T-cell (primary cell): ENCODE measurements around the gene ERC2. TPM values are rescaled to one million over a fixed set of nuclear protein-coding genes. Genes with fewer than 3 reads are reported as not detected.

Source experiments
- ATAC-seq, 4 experiments: fragments of 200-7000 bp in 3 of 4; fragments of 150-1000 bp in 1 of 4; cut with Tn5 transposase; replicated peaks in 1 of 4; 1 replicate in 3 of 4; 2 replicates in 1 of 4; pipeline ENCODE4 v1.10.0; 2021; ENCODE audit warnings: moderate library complexity in 3 of 4, mild to moderate bottlenecking in 2 of 4, moderate number of reproducible peaks in 1 of 4
- CTCF ChIA-PET, 2 donors: fragments of 300-600 bp; sonication (Branson Sonifier 250); formaldehyde crosslinking; loops; one replicate each; lab custom pipeline; 2022; ENCODE audit warnings: antibody characterized with exemption in 2 of 2; lab: Charles Lee
- POLR2A ChIA-PET, 2 donors: fragments of 300-600 bp; sonication (Branson Sonifier 250); formaldehyde crosslinking; loops; one replicate each; lab custom pipeline; 2022; ENCODE audit warnings: antibody characterized with exemption in 2 of 2; lab: Charles Lee
- DNase-seq, 35 experiments: peaks; one replicate each; pipeline versions ENCODE4 v3.0.0 to v3.0.0-alpha.2; 2013 to 2023
- H3K27ac ChIP-seq: one replicate; pipeline ENCODE4 v1.5.1; 2013; ENCODE audit warnings: low read length
- H3K27me3 ChIP-seq, 2 experiments: replicated peaks in 1 of 2; 1 replicate in 1 of 2; 2 replicates in 1 of 2; pipeline versions ENCODE4 v1.6.1 to v1.7.0; 2013; ENCODE audit warnings: low read length in 1 of 2, mixed read lengths in 1 of 2; ENCODE audit not compliant: control insufficient read depth in 2 of 2, insufficient read depth in 2 of 2; ENCODE audit errors: extremely low read depth in 1 of 2
- H3K36me3 ChIP-seq, 2 donors: 1 replicate in 1 of 2; 2 replicates in 1 of 2; pipeline versions ENCODE4 v1.6.1 to v1.7.0; 2013; ENCODE audit warnings: low read length in 1 of 2; ENCODE audit not compliant: control insufficient read depth in 2 of 2, insufficient read depth in 1 of 2; ENCODE audit errors: extremely low read depth in 1 of 2
- H3K4me1 ChIP-seq, 2 experiments: 1 replicate in 1 of 2; 2 replicates in 1 of 2; pipeline versions ENCODE4 v1.6.1 to v1.7.0; 2013; ENCODE audit warnings: low read length in 2 of 2, mixed read lengths in 1 of 2; ENCODE audit not compliant: insufficient read depth in 2 of 2, control insufficient read depth in 1 of 2; ENCODE audit errors: extremely low read depth in 1 of 2
- H3K4me3 ChIP-seq, 2 donors: 1 replicate in 1 of 2; 2 replicates in 1 of 2; pipeline versions ENCODE4 v1.5.1 to v1.7.0; 2013; ENCODE audit warnings: mild to moderate bottlenecking in 2 of 2, low read length in 1 of 2, moderate library complexity in 1 of 2; ENCODE audit not compliant: control insufficient read depth in 1 of 2; ENCODE audit errors: extremely low read depth in 1 of 2
- H3K9me3 ChIP-seq: 2 replicates; pipeline ENCODE4 v1.7.0; 2013
- H3K27ac Mint-ChIP-seq, 2 donors: one replicate each; pipeline ENCODE4 v1.8.0; 2020 to 2021; ENCODE audit warnings: mild to moderate bottlenecking in 2 of 2, mixed read lengths in 2 of 2
- H3K27me3 Mint-ChIP-seq, 2 donors: one replicate each; pipeline ENCODE4 v1.8.0; 2021 to 2022; ENCODE audit warnings: mixed read lengths in 2 of 2
- H3K36me3 Mint-ChIP-seq: one replicate; pipeline ENCODE4 v1.8.0; 2021; ENCODE audit warnings: mixed read lengths
- H3K4me1 Mint-ChIP-seq, 3 donors: one replicate each; pipeline ENCODE4 v1.8.0; 2020 to 2022; ENCODE audit warnings: mixed read lengths in 3 of 3, mild to moderate bottlenecking in 1 of 3
- H3K4me3 Mint-ChIP-seq, 3 donors: one replicate each; pipeline ENCODE4 v1.8.0; 2020 to 2022; ENCODE audit warnings: mild to moderate bottlenecking in 3 of 3, mixed read lengths in 3 of 3, moderate library complexity in 3 of 3
- H3K9me3 Mint-ChIP-seq, 3 donors: one replicate each; pipeline ENCODE4 v1.8.0; 2020 to 2022; ENCODE audit warnings: mixed read lengths in 3 of 3
- WGBS: methylation state at CpG from one replicate; pipeline ENCODE4 v1.1.5; 2013; ENCODE audit warnings: missing lambda C conversion rate; ENCODE audit not compliant: insufficient coverage; 5-methylcytosine and 5-hydroxymethylcytosine counted together
- total RNA-seq, 35 experiments: library from RNA in 6 of 35; stranded (reverse) in 6 of 35; fragments of 120-200 nt in 1 of 35; gene quantifications; one replicate each; pipeline versions ENCODE4 v1.2.1 to v1.2.4 and lab custom pipeline; 2013 to 2026

The ERC2 gene
- total RNA-seq, 5 donors from 2014 or later (not counting 1 experiment from before 2014, with no cell fraction given), result not detected

GRCh38 chr3:55688154-55688553 is 780.1 kb downstream of the ERC2 start:
- Mint-ChIP-seq H3K27me3 (no peaks in the 10 kb centered on the region), H3K4me1 (no peaks in the 10 kb centered on the region), H3K9me3 (no peaks in the 10 kb centered on the region), H3K4me3 (no peak overlapping the region), H3K27ac (no peak overlapping the region), H3K36me3 (no peaks in the 10 kb centered on the region)
- DNase-seq (no peak), ATAC-seq (no peak)
- Histone ChIP-seq H3K36me3 (no peaks in the 10 kb centered on the region), H3K27ac (no peak overlapping the region), H3K4me3 (no peak overlapping the region), H3K4me1 (no peaks in the 10 kb centered on the region), H3K9me3 (no peaks in the 10 kb centered on the region), H3K27me3 (no peaks in the 10 kb centered on the region)
- POLR2A ChIA-PET, result no interaction called here
- CTCF ChIA-PET, result no interaction called here
- WGBS, result 94% methylated on average over 2 of the region's 3 CpGs

GRCh38 chr3:55687526-55687925 is 780.7 kb downstream of the ERC2 start:
- no peak overlapping the region for H3K4me3 Mint-ChIP-seq
- no peak for ATAC-seq
- no peaks in the 10 kb centered on the region for H3K27me3 Mint-ChIP-seq
- no peaks in the 10 kb centered on the region for H3K36me3 Mint-ChIP-seq
- no peaks in the 10 kb centered on the region for H3K9me3 Mint-ChIP-seq
- Histone ChIP-seq H3K4me3 (no peak overlapping the region), H3K36me3 (no peaks in the 10 kb centered on the region), H3K27ac (no peak overlapping the region), H3K4me1 (no peaks in the 10 kb centered on the region), H3K27me3 (no peaks in the 10 kb centered on the region), H3K9me3 (no peaks in the 10 kb centered on the region)
- DNase-seq, result no peak
- 80% methylated on average over 3 of the region's 5 CpGs for WGBS
- ChIA-PET POLR2A (no interaction called here), CTCF (no interaction called here)
- H3K4me1 Mint-ChIP-seq, result no peaks in the 10 kb centered on the region
- no peak overlapping the region for H3K27ac Mint-ChIP-seq

GRCh38 chr3:55686426-55687254 is 781.6 kb downstream of the ERC2 start:
- no peak overlapping the region for H3K27ac Mint-ChIP-seq
- 84% methylated on average over 4 of the region's 11 CpGs for WGBS
- ATAC-seq (no peak), DNase-seq (no peak)
- H3K9me3 ChIP-seq, result no peaks in the 10 kb centered on the region
- ChIA-PET POLR2A (no interaction called here), CTCF (no interaction called here)
- no peaks in the 10 kb centered on the region for H3K9me3 Mint-ChIP-seq
- no peaks in the 10 kb centered on the region for H3K4me1 ChIP-seq
- no peaks in the 10 kb centered on the region for H3K4me1 Mint-ChIP-seq
- H3K27ac ChIP-seq, result no peak overlapping the region
- no peaks in the 10 kb centered on the region for H3K36me3 Mint-ChIP-seq
- H3K4me3 ChIP-seq, result no peak overlapping the region
- no peaks in the 10 kb centered on the region for H3K27me3 ChIP-seq
- H3K27me3 Mint-ChIP-seq, result no peaks in the 10 kb centered on the region
- H3K36me3 ChIP-seq, result no peaks in the 10 kb centered on the region
- no peak overlapping the region for H3K4me3 Mint-ChIP-seq

DNA sequence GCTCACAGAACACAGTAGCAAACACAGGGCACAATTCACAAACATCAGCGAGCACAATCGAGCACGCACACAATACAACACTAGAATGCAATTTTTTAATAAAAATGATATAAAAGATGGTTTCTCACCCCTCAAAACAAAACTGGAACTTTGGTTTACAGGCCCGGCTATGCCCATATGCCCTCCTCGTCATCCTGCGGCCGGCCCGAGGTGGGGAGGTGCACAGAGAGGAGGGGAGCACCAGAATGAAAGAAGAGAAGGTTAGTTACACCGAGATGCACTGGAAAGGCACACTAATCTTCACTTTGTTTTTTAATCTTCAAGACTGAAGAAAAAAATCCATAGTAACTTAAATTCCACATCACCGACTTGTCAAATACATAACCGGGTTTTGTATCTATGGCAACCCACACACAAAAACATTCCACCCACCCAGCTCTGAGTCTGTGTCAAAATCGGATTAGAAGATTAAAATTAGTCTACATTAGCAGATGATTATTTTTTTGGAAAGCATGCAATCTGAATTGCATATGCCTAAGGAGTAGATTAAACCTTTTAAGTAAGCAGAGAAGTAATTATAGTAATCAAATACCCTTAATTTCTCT is 784.5 kb downstream of the ERC2 start:
- Mint-ChIP-seq H3K27me3 (no peaks in the 10 kb centered on the region), H3K36me3 (no peaks in the 10 kb centered on the region), H3K4me3 (no peak overlapping the region), H3K4me1 (no peaks in the 10 kb centered on the region), H3K9me3 (no peaks in the 10 kb centered on the region), H3K27ac (no peak overlapping the region)
- Histone ChIP-seq H3K27ac (no peak overlapping the region), H3K27me3 (no peaks in the 10 kb centered on the region), H3K4me1 (no peaks in the 10 kb centered on the region), H3K4me3 (no peak overlapping the region), H3K9me3 (no peaks in the 10 kb centered on the region), H3K36me3 (no peaks in the 10 kb centered on the region)
- DNase-seq (no peak), ATAC-seq (no peak)
- ChIA-PET CTCF (no interaction called here), POLR2A (no interaction called here)
- 87% methylated on average over 3 of the region's 12 CpGs for WGBS

DNA sequence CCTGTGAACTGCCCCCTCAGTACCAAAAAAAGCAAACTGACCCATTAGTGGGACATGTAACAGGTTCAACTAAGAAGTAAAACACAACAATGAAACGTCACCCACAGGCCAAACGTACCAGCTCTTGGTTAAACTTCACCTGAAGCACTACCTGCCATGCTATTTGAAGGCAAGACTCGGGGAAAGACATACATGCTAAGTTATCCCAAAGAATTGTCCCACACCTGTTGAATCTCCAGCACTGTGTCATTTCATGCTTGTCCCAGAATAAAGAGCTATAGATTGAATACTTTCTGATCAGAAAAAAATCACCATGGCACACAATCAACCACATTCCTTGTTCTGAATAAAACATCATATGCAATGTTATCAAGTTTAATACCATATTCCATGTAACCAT is 785.8 kb downstream of the ERC2 start:
- Histone ChIP-seq H3K36me3 (no peaks in the 10 kb centered on the region), H3K4me3 (no peak overlapping the region), H3K4me1 (no peaks in the 10 kb centered on the region), H3K27me3 (no peaks in the 10 kb centered on the region), H3K9me3 (no peaks in the 10 kb centered on the region), H3K27ac (no peak overlapping the region)
- ATAC-seq, result no peak
- CTCF ChIA-PET, result no interaction called here
- no peaks in the 10 kb centered on the region for H3K9me3 Mint-ChIP-seq
- POLR2A ChIA-PET, result no interaction called here
- no peak for DNase-seq
- WGBS, result 20% methylated on average over 1 of the region's 3 CpGs
- H3K4me3 Mint-ChIP-seq, result no peak overlapping the region
- H3K4me1 Mint-ChIP-seq, result no peaks in the 10 kb centered on the region
- H3K27ac Mint-ChIP-seq, result no peak overlapping the region
- H3K36me3 Mint-ChIP-seq, result no peaks in the 10 kb centered on the region
- H3K27me3 Mint-ChIP-seq, result no peaks in the 10 kb centered on the region

GRCh38 chr3:55678546-55679216 is 789.6 kb downstream of the ERC2 start:
- ATAC-seq (no peak), DNase-seq (no peak)
- no peak overlapping the region for H3K4me3 Mint-ChIP-seq
- H3K36me3 Mint-ChIP-seq, result no peaks in the 10 kb centered on the region
- H3K27me3 ChIP-seq, result no peaks in the 10 kb centered on the region
- POLR2A ChIA-PET, result no interaction called here
- WGBS, result 56% methylated on average over 4 of the region's 5 CpGs
- H3K27ac Mint-ChIP-seq, result no peak overlapping the region
- H3K36me3 ChIP-seq, result no peaks in the 10 kb centered on the region
- no peaks in the 10 kb centered on the region for H3K9me3 Mint-ChIP-seq
- H3K4me3 ChIP-seq, result no peak overlapping the region
- no peaks in the 10 kb centered on the region for H3K27me3 Mint-ChIP-seq
- CTCF ChIA-PET, result no interaction called here
- no peaks in the 10 kb centered on the region for H3K4me1 ChIP-seq
- no peaks in the 10 kb centered on the region for H3K4me1 Mint-ChIP-seq
- H3K9me3 ChIP-seq, result no peaks in the 10 kb centered on the region
- H3K27ac ChIP-seq, result no peak overlapping the region
